Mucosa of descending colon (tissue), 3 donors: ENCODE data around the gene KCNH8. TPM values are rescaled to one million over a fixed set of nuclear protein-coding genes. Genes with fewer than 3 reads are reported as not detected.

ENCODE experiments used
- ATAC-seq: fragments of 200-7000 bp; cut with Tn5 transposase; one replicate; pipeline ENCODE4 v1.9.1; 2020; ENCODE audit warnings: mild to moderate bottlenecking, moderate library complexity
- DNase-seq, 3 donors: peaks; one replicate each; pipeline ENCODE4 v3.0.0-alpha.2; 2020
- H3K36me3 ChIP-seq: fragments of 200-600 bp; one replicate; pipeline ENCODE4 v1.8.0; 2021; ENCODE audit warnings: low read depth, mild to moderate bottlenecking
- H3K4me1 ChIP-seq: fragments of 200-600 bp; one replicate; pipeline ENCODE4 v1.8.0; 2021; ENCODE audit warnings: low read depth, mild to moderate bottlenecking
- H3K4me3 ChIP-seq: fragments of 200-600 bp; one replicate; pipeline ENCODE4 v1.8.0; 2021; ENCODE audit warnings: mild to moderate bottlenecking
- H3K9me3 ChIP-seq: fragments of 200-600 bp; one replicate; pipeline ENCODE4 v1.8.0; 2021; ENCODE audit warnings: mild to moderate bottlenecking
- CTCF ChIP-seq: fragments of 200-600 bp; IDR thresholded peaks from one replicate; pipeline ENCODE4 v1.8.0; 2022; ENCODE audit warnings: antibody characterized with exemption, mild to moderate bottlenecking
- intact Hi-C, 2 donors: fragments of 100-400 bp; cut with DNase I in 1 of 2; cut with micrococcal nuclease in 1 of 2; formaldehyde crosslinking; loops; one replicate each; pipeline versions ENCODE4 v1.11.0 to v1.11.1; 2022; cut with DNase I, micrococcal nuclease
- total RNA-seq, 3 donors: library from RNA; stranded (reverse); fragmentation: NEBNext Ultra II Directional in 2 of 3; extraction: Animal tissue kit (Norgen Biotek cat#: 25700) in 2 of 3; gene quantifications; one replicate each; pipeline versions ENCODE4 v1.2.1 to v1.2.4, GENCODE V29; 2021 to 2023
- donor health status: DM: no; HTN: no; CAD: no; lungs with moderate emphysema.
- donor health status: DM: no; HTN: no; CAD: no.
- donor health status: DM: no; HTN: yes; CAD: no.

KCNH8 gene
- total RNA-seq, 3 donors from 2014 or later = 1.0 to 1.3 (median 1.1) TPM

DNA sequence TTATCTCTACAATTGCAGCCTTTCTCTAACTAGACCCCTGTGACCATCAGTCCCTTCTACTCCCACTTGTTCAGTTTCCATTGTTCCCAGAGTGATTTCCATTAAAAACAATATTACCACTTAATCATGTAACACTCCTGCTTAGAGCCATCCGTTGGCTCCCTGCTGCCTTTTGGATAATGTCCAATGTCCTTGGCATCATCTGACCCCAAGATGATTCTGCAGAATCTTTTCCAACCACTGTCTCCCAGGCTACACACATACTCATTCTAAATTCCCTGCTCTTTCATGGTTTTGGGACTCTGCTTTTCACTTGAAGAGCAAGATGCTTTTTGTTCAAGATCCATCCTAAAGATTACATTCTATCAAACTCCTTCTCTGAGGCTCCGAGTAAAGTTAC lies 7.1 kb downstream of the KCNH8 start:
- TF ChIP-seq CTCF = no peak
- no peak for ATAC-seq
- no peak overlapping the region for H3K4me3 ChIP-seq
- H3K36me3 ChIP-seq = no peaks in the 10 kb centered on the region
- no peak for DNase-seq
- intact Hi-C loops = no loop called here
- no peaks in the 10 kb centered on the region for H3K4me1 ChIP-seq
- no peaks in the 10 kb centered on the region for H3K9me3 ChIP-seq

DNA sequence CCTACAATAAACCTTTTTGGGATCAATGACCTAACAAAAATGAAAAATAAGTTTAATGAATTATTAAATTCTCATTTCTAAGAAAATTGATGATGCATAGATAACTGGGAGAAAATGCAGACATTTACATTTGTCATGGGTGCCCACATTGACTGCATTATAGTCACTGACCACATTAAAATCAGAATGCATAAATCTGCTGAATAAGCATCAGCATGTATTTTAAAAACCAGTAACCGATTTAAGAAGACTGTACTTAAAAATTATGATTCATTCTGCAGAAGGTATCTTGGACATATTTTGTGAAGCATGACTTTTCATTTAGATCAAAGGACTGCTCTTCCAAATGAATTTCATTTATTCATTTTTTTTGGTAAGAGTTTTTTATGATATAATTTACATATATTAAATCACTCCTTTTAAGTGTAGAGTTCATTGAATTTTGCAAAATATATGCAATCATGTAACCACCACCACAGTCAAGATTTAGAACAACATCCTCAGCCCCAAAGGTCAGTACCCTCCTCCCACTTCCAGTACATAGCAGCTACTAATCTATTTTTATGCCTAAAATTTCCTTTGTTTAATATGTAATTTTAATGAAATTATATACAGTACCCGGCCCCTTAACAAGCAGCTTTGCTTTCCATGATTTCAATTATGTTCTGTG lies 11.8 kb downstream of the KCNH8 start:
- no peaks in the 10 kb centered on the region for H3K4me1 ChIP-seq
- H3K4me3 ChIP-seq = no peak overlapping the region
- H3K36me3 ChIP-seq = no peaks in the 10 kb centered on the region
- H3K9me3 ChIP-seq = no peaks in the 10 kb centered on the region
- intact Hi-C loops = no loop called here
- no peak for ATAC-seq
- no peak for TF ChIP-seq CTCF
- DNase-seq = no peak

DNA sequence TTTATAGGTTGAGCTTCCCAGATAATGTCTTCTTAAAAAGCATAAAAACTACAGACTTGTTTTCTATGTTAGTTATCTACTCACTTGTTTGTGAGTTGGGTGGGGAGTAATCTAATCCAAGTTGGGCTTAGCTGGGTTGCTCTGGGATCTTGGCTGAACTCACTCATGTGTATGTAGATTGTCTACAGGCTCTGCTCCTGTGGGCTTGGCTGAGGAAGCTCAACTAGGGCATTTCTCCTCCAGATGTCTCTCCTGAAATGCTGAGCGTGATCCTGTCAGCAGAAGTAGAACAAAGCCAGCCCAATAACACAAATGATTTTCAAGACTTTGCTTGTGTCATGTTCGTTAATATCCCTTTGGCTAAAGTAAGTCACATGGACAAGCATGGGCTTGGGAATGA lies 17.3 kb downstream of the KCNH8 start:
- no peak overlapping the region for H3K4me3 ChIP-seq
- intact Hi-C loops = no loop called here
- no peaks in the 10 kb centered on the region for H3K4me1 ChIP-seq
- TF ChIP-seq CTCF = no peak
- no peak for ATAC-seq
- no peak for DNase-seq
- H3K36me3 ChIP-seq = no peaks in the 10 kb centered on the region
- no peaks in the 10 kb centered on the region for H3K9me3 ChIP-seq

GRCh38 chr3:19171794-19172193 lies 23.5 kb downstream of the KCNH8 start:
- DNase-seq (no peak), ATAC-seq (no peak)
- no peaks in the 10 kb centered on the region for H3K36me3 ChIP-seq
- no peaks in the 10 kb centered on the region for H3K9me3 ChIP-seq
- H3K4me1 ChIP-seq = no peaks in the 10 kb centered on the region
- intact Hi-C loops = no loop called here
- no peak for TF ChIP-seq CTCF
- no peak overlapping the region for H3K4me3 ChIP-seq

DNA sequence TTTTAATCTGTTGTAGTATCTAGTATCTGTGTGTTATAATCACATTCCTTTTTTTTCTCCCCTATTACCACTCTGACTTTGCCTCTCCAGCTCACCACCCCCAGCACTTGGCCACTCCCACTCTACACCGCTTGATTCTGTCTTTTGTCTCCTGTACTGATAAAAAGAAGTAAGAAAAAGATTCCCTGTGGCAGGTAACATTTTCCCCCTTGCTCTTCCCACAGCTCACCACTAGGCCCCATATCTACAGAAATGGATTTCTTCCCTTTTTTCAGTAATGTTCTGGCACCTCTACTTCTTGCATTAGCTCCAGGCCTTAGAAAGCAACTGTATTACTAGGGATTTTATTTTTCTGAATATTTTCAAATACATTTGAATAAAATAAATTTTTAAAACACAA lies 25.6 kb downstream of the KCNH8 start:
- ATAC-seq = no peak
- intact Hi-C loops = no loop called here
- H3K4me1 ChIP-seq = no peaks in the 10 kb centered on the region

More for the DNA sequence above, 25.6 kb downstream of the KCNH8 start:
- no peak for DNase-seq
- Histone ChIP-seq H3K9me3 (no peaks in the 10 kb centered on the region), H3K36me3 (no peaks in the 10 kb centered on the region), H3K4me3 (no peak overlapping the region)
- TF ChIP-seq CTCF = no peak
